GM23338 (cell line): ENCODE results near the gene MFN1. TPM values are rescaled to one million over a fixed set of nuclear protein-coding genes. Genes with fewer than 3 reads are reported as not detected.

ENCODE experiments used
- ATAC-seq: fragments of 200-7000 bp; cut with Tn5 transposase; 3 replicates; pipeline ENCODE4 v1.9.1; 2020
- DNase-seq: peaks from one replicate; pipeline ENCODE4 v3.0.0-alpha.2; 2015; ENCODE audit warnings: low spot score
- H2AFZ ChIP-seq: fragments of 200-600 bp; sonication (generic); 2 replicates; pipeline ENCODE4 v1.8.0; 2016; ENCODE audit warnings: antibody characterized with exemption, mild to moderate bottlenecking, moderate library complexity
- H3F3A ChIP-seq: fragments of 200-600 bp; sonication (generic); replicated peaks from 2 replicates; pipeline ENCODE4 v1.8.0; 2017; ENCODE audit warnings: antibody characterized with exemption, mixed run types, low read depth
- H3K27ac ChIP-seq: fragments of 200-600 bp; sonication (generic); 2 replicates; pipeline ENCODE4 v1.6.1; 2016; ENCODE audit warnings: low read depth
- H3K27me3 ChIP-seq: fragments of 200-600 bp; sonication (generic); 2 replicates; pipeline ENCODE4 v1.8.0; 2016; ENCODE audit warnings: mild to moderate bottlenecking, mixed run types, moderate library complexity; ENCODE audit not compliant: insufficient read depth
- H3K36me3 ChIP-seq: fragments of 200-600 bp; sonication (generic); 2 replicates; pipeline ENCODE4 v1.8.0; 2016; ENCODE audit warnings: mild to moderate bottlenecking; ENCODE audit not compliant: insufficient read depth
- H3K4me1 ChIP-seq: fragments of 200-600 bp; sonication (generic); 2 replicates; pipeline ENCODE4 v1.8.0; 2016; ENCODE audit warnings: mild to moderate bottlenecking, moderate library complexity; ENCODE audit not compliant: insufficient read depth
- H3K4me2 ChIP-seq: fragments of 200-600 bp; sonication (generic); 2 replicates; pipeline ENCODE4 v1.7.1; 2017; ENCODE audit warnings: mixed run types
- H3K4me3 ChIP-seq: fragments of 200-600 bp; sonication (generic); 2 replicates; pipeline ENCODE4 v1.6.1; 2016; ENCODE audit warnings: mixed run types
- H3K79me2 ChIP-seq: fragments of 200-600 bp; sonication (generic); replicated peaks from 2 replicates; pipeline ENCODE4 v1.8.0; 2017; ENCODE audit warnings: mild to moderate bottlenecking; ENCODE audit not compliant: insufficient read depth
- H3K9me2 ChIP-seq: fragments of 200-600 bp; sonication (generic); 2 replicates; pipeline ENCODE4 v1.8.0; 2017; ENCODE audit not compliant: insufficient read depth
- H4K20me1 ChIP-seq: fragments of 200-600 bp; sonication (generic); replicated peaks from 2 replicates; pipeline ENCODE4 v1.8.0; 2017; ENCODE audit warnings: mild to moderate bottlenecking; ENCODE audit not compliant: insufficient read depth
- H3K27ac Mint-ChIP-seq: 2 replicates; pipeline ENCODE4 v1.8.0; 2020; ENCODE audit warnings: inconsistent platforms, mild to moderate bottlenecking, moderate library complexity, mixed read lengths
- H3K27me3 Mint-ChIP-seq: 3 replicates; pipeline ENCODE4 v1.8.0; 2022; ENCODE audit warnings: low read depth, mild to moderate bottlenecking, moderate library complexity, mixed read lengths, inconsistent platforms; ENCODE audit not compliant: insufficient read depth, poor library complexity
- H3K36me3 Mint-ChIP-seq: 3 replicates; pipeline ENCODE4 v1.8.0; 2021; ENCODE audit warnings: low read depth, mild to moderate bottlenecking, inconsistent platforms, moderate library complexity, mixed read lengths
- H3K4me1 Mint-ChIP-seq: 3 replicates; pipeline ENCODE4 v1.8.0; 2020; ENCODE audit warnings: mild to moderate bottlenecking, inconsistent platforms, mixed read lengths
- H3K4me3 Mint-ChIP-seq: 3 replicates; pipeline ENCODE4 v1.8.0; 2021; ENCODE audit warnings: moderate library complexity, mild to moderate bottlenecking, inconsistent platforms, mixed read lengths
- H3K9me3 Mint-ChIP-seq: 3 replicates; pipeline ENCODE4 v1.8.0; 2020; ENCODE audit warnings: moderate library complexity, mild to moderate bottlenecking, inconsistent platforms, mixed read lengths
- CREB1 ChIP-seq: fragments of 250-450 bp; sonication (Bioruptor Pico); IDR thresholded peaks from 2 replicates; pipeline ENCODE4 v1.5.0; 2020; ENCODE audit warnings: low read depth, mild to moderate bottlenecking, moderate library complexity
- EZH2phosphoT487 ChIP-seq: fragments of 200-600 bp; sonication (generic); IDR thresholded peaks from one replicate; pipeline ENCODE4 v1.8.1; 2018; ENCODE audit warnings: antibody characterized with exemption; ENCODE audit not compliant: unreplicated experiment
- JUNB ChIP-seq: IDR thresholded peaks from one replicate; pipeline ENCODE4 v1.6.1; 2016; ENCODE audit warnings: antibody characterized with exemption; ENCODE audit not compliant: unreplicated experiment
- NANOG ChIP-seq: IDR thresholded peaks from 2 replicates; pipeline ENCODE4 v1.6.1; 2016; ENCODE audit warnings: antibody characterized with exemption, borderline replicate concordance
- STAT1 ChIP-seq: IDR thresholded peaks from one replicate; pipeline ENCODE4 v1.6.1; 2016; ENCODE audit warnings: antibody characterized with exemption; ENCODE audit not compliant: unreplicated experiment
- ZNF114 ChIP-seq: fragments of 250-450 bp; sonication (Bioruptor Pico); IDR thresholded peaks from 2 replicates; pipeline ENCODE4 v1.5.0; 2020; ENCODE audit warnings: mild to moderate bottlenecking, moderate library complexity
- ZNF331 ChIP-seq: fragments of 250-450 bp; sonication (Bioruptor Pico); IDR thresholded peaks from 2 replicates; pipeline ENCODE4 v1.5.0; 2020; ENCODE audit warnings: low read depth, mild to moderate bottlenecking, moderate library complexity
- polyA plus RNA-seq: library from polyadenylated mRNA; unstranded; fragments of >200 nt; fragmentation: Nextera tagmentation; extraction: Ambion mirVana; gene quantifications from 2 replicates; pipeline ENCODE4 v1.2.1, GENCODE V29; 2016
- total RNA-seq: library from RNA; depleted of rRNA; stranded (reverse); fragments of >200 nt; shearing (Covaris generic); gene quantifications from 2 replicates; pipeline ENCODE4 v1.2.3, GENCODE V29; 2014
- TF ChIP-seq, protein P1 (sequence below): fragments of 250-450 bp; sonication (Bioruptor Pico); IDR thresholded peaks from 2 replicates; pipeline ENCODE4 v1.5.0; 2020; ENCODE audit warnings: mild to moderate bottlenecking, moderate library complexity
- TF ChIP-seq, protein P2 (sequence below): IDR thresholded peaks from one replicate; pipeline ENCODE4 v1.6.1; 2018; ENCODE audit warnings: antibody characterized with exemption; ENCODE audit not compliant: unreplicated experiment
- TF ChIP-seq, protein P3 (sequence below), 2 experiments: fragments of 200-600 bp in 1 of 2; sonication (generic) in 1 of 2; conservative IDR thresholded peaks; 2 replicates each; pipeline versions ENCODE4 v1.5.1 to v1.6.1; 2016 to 2017; ENCODE audit warnings: antibody characterized with exemption in 2 of 2, low read depth in 2 of 2, mild to moderate bottlenecking in 2 of 2, moderate library complexity in 1 of 2

The MFN1 gene
- total and polyA plus RNA-seq, 2 experiments from 2014 or later: 16.1 to 36.2 TPM

DNA sequence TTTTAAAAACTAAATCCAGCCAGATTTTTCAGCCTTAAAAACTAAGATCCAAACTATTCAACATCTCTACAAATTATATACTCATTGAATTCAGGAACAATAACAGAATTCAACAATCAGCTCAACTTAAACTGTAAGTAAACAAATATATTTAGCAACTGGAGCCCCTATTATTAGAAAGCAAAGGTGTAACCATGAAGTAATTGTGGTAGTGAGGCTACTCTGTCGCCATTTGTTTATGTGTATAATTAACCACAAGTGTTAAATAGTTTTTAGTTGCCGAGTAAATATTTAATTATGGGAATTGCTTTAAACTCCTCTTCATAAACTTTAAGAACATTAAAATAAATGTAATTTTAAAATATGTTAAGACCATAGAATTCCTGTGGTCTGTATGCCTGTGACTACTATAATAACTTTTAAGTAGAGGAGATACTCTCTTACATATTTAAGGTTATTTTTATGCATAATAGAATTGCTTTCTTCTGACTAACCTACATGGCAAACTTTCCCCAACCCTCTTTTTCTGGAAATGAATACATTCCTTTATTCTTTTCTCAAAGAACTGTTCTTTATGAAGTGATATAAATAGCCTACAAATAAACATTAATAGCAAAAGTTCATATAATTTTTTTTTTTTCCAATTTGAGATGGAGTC is 51.2 kb downstream of the MFN1 start (continued):
- TF ChIP-seq, protein P1, sequence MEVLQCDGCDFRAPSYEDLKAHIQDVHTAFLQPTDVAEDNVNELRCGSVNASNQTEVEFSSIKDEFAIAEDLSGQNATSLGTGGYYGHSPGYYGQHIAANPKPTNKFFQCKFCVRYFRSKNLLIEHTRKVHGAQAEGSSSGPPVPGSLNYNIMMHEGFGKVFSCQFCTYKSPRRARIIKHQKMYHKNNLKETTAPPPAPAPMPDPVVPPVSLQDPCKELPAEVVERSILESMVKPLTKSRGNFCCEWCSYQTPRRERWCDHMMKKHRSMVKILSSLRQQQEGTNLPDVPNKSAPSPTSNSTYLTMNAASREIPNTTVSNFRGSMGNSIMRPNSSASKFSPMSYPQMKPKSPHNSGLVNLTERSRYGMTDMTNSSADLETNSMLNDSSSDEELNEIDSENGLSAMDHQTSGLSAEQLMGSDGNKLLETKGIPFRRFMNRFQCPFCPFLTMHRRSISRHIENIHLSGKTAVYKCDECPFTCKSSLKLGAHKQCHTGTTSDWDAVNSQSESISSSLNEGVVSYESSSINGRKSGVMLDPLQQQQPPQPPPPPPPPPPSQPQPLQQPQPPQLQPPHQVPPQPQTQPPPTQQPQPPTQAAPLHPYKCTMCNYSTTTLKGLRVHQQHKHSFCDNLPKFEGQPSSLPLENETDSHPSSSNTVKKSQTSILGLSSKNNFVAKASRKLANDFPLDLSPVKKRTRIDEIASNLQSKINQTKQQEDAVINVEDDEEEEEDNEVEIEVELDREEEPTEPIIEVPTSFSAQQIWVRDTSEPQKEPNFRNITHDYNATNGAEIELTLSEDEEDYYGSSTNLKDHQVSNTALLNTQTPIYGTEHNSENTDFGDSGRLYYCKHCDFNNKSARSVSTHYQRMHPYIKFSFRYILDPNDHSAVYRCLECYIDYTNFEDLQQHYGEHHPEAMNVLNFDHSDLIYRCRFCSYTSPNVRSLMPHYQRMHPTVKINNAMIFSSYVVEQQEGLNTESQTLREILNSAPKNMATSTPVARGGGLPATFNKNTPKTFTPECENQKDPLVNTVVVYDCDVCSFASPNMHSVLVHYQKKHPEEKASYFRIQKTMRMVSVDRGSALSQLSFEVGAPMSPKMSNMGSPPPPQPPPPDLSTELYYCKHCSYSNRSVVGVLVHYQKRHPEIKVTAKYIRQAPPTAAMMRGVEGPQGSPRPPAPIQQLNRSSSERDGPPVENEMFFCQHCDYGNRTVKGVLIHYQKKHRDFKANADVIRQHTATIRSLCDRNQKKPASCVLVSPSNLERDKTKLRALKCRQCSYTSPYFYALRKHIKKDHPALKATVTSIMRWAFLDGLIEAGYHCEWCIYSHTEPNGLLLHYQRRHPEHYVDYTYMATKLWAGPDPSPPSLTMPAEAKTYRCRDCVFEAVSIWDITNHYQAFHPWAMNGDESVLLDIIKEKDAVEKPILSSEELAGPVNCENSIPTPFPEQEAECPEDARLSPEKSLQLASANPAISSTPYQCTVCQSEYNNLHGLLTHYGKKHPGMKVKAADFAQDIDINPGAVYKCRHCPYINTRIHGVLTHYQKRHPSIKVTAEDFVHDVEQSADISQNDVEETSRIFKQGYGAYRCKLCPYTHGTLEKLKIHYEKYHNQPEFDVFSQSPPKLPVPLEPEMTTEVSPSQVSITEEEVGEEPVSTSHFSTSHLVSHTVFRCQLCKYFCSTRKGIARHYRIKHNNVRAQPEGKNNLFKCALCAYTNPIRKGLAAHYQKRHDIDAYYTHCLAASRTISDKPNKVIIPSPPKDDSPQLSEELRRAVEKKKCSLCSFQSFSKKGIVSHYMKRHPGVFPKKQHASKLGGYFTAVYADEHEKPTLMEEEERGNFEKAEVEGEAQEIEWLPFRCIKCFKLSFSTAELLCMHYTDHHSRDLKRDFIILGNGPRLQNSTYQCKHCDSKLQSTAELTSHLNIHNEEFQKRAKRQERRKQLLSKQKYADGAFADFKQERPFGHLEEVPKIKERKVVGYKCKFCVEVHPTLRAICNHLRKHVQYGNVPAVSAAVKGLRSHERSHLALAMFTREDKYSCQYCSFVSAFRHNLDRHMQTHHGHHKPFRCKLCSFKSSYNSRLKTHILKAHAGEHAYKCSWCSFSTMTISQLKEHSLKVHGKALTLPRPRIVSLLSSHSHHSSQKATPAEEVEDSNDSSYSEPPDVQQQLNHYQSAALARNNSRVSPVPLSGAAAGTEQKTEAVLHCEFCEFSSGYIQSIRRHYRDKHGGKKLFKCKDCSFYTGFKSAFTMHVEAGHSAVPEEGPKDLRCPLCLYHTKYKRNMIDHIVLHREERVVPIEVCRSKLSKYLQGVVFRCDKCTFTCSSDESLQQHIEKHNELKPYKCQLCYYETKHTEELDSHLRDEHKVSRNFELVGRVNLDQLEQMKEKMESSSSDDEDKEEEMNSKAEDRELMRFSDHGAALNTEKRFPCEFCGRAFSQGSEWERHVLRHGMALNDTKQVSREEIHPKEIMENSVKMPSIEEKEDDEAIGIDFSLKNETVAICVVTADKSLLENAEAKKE (CRISPR knock-in tag): no peak

DNA sequence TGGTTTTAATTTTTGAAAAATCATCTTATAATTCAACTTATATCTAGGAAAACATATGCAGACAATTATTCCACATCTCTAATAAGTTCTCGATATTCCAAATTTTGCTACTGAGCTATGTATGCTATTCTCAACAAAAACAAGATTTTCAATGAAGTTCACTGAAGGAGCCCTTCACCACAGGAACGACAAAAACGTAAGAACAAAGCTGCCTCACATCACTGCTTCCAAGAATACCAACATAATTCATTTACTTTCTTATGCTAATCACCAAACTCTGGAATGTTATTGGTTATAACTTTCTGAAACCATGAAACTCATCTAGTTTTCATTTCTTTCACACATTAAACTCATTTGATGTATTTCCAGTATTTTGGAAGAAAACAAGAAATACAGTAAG is 54.1 kb downstream of the MFN1 start:
- ATAC-seq (peak; percentile 26; the same call in 1 of the 3 replicates), DNase-seq (peak; percentile 50)
- Histone ChIP-seq H3K79me2 (no peaks in the 10 kb centered on the region), H3K27me3 (no peaks in the 10 kb centered on the region), H2AFZ (no peak overlapping the region), H3K36me3 (no peaks in the 10 kb centered on the region), H3K27ac (no peak overlapping the region), H3K4me2 (no peak overlapping the region), H4K20me1 (no peaks in the 10 kb centered on the region), H3F3A (no peaks in the 10 kb centered on the region), H3K9me2 (no peaks in the 10 kb centered on the region), H3K4me1 (peaks cover 43% of the 10 kb centered on the region), H3K4me3 (no peak overlapping the region)
- Mint-ChIP-seq H3K36me3 (no peaks in the 10 kb centered on the region), H3K9me3 (no peaks in the 10 kb centered on the region), H3K4me3 (no peak overlapping the region), H3K4me1 (peaks cover 47% of the 10 kb centered on the region), H3K27me3 (no peaks in the 10 kb centered on the region), H3K27ac (peak overlapping the region; percentile 87)
- no peak for TF ChIP-seq ZNF331 (CRISPR knock-in tag)
- no peak for TF ChIP-seq CREB1
- no peak for TF ChIP-seq JUNB
- no peak for TF ChIP-seq NANOG
- TF ChIP-seq, protein P2, sequence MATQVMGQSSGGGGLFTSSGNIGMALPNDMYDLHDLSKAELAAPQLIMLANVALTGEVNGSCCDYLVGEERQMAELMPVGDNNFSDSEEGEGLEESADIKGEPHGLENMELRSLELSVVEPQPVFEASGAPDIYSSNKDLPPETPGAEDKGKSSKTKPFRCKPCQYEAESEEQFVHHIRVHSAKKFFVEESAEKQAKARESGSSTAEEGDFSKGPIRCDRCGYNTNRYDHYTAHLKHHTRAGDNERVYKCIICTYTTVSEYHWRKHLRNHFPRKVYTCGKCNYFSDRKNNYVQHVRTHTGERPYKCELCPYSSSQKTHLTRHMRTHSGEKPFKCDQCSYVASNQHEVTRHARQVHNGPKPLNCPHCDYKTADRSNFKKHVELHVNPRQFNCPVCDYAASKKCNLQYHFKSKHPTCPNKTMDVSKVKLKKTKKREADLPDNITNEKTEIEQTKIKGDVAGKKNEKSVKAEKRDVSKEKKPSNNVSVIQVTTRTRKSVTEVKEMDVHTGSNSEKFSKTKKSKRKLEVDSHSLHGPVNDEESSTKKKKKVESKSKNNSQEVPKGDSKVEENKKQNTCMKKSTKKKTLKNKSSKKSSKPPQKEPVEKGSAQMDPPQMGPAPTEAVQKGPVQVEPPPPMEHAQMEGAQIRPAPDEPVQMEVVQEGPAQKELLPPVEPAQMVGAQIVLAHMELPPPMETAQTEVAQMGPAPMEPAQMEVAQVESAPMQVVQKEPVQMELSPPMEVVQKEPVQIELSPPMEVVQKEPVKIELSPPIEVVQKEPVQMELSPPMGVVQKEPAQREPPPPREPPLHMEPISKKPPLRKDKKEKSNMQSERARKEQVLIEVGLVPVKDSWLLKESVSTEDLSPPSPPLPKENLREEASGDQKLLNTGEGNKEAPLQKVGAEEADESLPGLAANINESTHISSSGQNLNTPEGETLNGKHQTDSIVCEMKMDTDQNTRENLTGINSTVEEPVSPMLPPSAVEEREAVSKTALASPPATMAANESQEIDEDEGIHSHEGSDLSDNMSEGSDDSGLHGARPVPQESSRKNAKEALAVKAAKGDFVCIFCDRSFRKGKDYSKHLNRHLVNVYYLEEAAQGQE: no peak
- TF ChIP-seq ZNF114: no peak
- no peak for TF ChIP-seq EZH2phosphoT487
- TF ChIP-seq, protein P3, sequence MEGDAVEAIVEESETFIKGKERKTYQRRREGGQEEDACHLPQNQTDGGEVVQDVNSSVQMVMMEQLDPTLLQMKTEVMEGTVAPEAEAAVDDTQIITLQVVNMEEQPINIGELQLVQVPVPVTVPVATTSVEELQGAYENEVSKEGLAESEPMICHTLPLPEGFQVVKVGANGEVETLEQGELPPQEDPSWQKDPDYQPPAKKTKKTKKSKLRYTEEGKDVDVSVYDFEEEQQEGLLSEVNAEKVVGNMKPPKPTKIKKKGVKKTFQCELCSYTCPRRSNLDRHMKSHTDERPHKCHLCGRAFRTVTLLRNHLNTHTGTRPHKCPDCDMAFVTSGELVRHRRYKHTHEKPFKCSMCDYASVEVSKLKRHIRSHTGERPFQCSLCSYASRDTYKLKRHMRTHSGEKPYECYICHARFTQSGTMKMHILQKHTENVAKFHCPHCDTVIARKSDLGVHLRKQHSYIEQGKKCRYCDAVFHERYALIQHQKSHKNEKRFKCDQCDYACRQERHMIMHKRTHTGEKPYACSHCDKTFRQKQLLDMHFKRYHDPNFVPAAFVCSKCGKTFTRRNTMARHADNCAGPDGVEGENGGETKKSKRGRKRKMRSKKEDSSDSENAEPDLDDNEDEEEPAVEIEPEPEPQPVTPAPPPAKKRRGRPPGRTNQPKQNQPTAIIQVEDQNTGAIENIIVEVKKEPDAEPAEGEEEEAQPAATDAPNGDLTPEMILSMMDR (conservative IDR thresholded peaks at IDR 0.05; ENCODE audit: low read depth in 2 of 2): no peak
- no peak for TF ChIP-seq STAT1
